Measurements from ENCODE around the gene ARID5B.
"Not testable (repeated sequence)": the region's sequence is repeated elsewhere in the genome, so short reads cannot be mapped to it uniquely, and the experiment has no call there.

Gene ARID5B, protein sequence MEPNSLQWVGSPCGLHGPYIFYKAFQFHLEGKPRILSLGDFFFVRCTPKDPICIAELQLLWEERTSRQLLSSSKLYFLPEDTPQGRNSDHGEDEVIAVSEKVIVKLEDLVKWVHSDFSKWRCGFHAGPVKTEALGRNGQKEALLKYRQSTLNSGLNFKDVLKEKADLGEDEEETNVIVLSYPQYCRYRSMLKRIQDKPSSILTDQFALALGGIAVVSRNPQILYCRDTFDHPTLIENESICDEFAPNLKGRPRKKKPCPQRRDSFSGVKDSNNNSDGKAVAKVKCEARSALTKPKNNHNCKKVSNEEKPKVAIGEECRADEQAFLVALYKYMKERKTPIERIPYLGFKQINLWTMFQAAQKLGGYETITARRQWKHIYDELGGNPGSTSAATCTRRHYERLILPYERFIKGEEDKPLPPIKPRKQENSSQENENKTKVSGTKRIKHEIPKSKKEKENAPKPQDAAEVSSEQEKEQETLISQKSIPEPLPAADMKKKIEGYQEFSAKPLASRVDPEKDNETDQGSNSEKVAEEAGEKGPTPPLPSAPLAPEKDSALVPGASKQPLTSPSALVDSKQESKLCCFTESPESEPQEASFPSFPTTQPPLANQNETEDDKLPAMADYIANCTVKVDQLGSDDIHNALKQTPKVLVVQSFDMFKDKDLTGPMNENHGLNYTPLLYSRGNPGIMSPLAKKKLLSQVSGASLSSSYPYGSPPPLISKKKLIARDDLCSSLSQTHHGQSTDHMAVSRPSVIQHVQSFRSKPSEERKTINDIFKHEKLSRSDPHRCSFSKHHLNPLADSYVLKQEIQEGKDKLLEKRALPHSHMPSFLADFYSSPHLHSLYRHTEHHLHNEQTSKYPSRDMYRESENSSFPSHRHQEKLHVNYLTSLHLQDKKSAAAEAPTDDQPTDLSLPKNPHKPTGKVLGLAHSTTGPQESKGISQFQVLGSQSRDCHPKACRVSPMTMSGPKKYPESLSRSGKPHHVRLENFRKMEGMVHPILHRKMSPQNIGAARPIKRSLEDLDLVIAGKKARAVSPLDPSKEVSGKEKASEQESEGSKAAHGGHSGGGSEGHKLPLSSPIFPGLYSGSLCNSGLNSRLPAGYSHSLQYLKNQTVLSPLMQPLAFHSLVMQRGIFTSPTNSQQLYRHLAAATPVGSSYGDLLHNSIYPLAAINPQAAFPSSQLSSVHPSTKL

DNA sequence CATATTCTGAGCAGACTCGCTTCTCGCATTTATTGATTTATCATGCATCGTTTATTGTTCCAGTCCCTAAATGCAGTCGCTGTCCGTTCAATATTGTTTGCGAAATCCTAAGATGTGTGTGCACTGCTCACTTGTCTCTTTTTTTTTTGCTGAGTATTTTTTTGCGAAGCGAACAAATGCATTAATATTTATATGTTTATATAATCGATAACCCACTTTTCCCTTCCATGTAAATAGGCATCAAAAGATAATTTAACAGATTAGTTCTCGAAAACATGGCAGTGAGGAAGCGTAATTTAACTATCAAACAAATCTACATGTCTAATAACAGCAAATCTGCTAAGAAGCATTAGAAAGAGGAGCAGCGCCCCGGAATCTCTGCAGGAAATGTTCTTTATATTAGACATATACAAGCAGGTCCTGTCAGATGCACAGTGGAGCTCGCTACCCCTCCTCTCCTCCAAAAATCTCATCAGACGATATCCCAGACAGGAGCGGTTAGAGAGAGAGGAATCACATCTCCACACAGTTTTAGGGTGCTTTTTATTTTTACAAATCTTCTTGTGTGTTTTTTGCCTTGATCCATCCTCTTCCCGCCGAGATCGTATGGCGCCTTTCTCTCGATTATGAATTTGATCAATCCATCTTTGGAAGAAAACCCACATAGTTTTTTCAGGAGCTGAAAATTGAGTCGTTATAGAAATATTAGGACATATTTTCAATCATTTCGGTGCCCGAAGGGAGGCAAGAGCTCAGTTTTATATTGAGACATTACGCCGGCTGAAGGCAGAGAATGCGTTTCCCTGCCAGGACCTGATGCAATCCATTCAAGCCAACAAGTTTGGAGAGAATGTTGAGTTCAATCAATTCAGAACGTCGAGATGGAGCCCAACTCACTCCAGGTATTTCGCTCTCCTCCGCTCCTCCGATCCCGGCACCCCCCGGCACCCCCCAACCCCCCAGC is at the start of gene ARID5B:
ARID5B (plus strand) TSS at position 871 of the 964 bp plus-strand sequence; CDS start at position 882, 11 bp downstream.
- DNase-seq, result no peak

DNA sequence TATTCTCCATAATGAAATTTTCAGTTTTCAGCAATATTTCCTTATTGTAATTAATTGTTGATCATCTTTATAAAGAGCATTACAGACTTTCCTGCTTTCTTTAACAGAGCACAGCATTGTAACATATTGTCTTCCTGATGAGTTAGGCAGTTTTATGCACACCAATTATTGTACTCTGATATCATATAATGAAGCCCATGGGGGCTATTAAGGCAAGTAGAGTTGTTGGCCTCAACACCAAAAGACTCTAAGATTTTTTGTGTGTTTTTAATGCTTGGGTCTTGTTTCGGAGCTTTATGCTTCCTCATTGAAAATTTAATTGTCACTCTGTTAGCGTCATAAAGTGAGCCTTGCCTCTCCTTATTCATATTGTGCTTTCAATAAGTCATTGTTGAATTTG is 49.2 kb upstream of the ARID5B start:
- DNase-seq, result no peak

DNA sequence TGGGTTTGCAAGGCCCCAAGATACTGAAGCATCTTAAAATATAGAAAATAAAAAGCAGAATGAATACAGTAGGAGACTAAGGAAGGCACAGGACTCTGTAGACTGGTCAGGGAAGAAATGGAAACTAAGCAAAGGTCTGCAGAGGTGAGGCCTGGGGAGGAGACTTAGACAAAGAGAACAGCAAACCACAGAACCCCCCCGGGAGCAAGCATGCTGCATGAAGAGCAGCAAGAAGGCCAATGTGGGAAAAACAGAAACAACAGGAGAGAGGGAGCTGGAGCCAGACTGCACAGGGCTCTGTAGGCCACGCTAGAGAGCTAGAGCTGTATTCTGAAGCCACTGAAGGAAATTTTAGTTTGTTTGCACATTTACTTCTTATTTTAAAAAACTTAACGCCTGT is 45.7 kb upstream of the ARID5B start:
- DNase-seq, result no peak

- no peak for DNase-seq
Observed at GRCh38 chr10:61857746-61858145, 43.8 kb upstream of the ARID5B start.

GRCh38 chr10:61859786-61860185 is 41.7 kb upstream of the ARID5B start:
- DNase-seq, result no peak

DNA sequence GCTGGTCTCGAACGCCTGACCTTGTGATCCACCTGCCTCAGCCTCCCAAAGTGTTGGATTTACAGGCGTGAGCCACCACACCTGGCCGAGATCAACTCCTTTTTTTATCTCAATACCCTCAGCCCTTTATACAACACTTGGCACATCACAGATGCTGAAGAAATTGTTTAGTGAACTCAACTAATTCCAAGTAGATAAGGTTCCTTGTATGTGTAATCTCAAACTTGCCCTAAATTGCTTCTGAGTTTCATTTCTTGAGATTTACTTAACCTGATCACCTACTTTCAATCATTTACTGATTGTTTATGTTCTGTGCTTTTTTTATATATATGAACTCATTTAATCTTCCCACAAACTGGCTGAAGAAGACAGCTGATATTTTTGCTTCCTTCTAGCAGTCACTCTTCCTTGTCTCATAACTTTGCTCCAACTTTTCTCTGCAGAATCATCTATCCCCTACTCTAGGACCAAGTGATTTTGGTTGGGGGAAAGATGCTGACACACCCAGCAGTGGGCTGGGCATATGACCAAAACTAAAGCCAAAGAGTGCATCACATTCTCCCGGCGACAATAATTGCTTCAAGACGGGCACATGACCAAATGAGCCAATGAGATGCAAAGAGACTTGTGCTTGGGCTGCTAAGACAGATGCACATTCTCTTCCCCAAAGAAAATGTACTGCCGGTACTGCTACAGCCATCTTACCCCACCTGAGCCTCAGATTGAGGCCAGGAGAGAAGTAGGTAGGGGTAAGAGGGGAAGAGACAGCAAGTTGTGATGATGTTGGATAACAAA is 40.3 kb upstream of the ARID5B start:
- no peak for DNase-seq

- DNase-seq, result no peak
Observed at GRCh38 chr10:61863981-61864380, 37.5 kb upstream of the ARID5B start.

DNA sequence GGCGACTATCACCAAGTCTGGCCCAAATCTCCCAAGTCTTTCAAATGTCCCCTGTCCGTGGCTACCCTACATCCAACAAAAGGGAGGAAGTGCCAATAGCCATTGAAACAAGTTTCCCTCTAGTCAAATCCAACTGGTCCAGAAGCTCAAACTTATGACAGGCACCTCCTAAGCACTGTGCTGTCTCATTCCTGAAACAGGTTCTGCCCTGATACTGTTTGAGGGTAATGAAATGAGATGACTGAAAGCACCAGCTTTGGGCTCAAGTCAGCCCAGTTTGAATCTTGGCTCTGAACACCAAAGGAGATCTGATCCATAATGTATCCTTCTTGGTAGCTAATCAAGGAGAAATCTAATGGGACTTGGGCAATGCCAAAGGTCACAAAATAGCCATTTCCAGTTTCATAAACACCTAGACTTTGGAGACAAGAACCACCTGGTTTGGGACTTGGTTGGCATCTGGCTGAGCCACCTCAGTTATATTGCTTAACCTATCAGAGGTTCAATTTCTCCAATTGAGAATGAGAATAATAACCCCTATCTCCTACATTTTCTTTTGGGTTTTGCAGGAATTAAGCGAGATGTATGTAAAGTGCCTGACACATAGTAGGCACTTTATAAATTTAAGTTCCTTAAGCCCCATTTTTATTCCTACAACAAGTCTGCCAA is 34.7 kb upstream of the ARID5B start:
- DNase-seq, result no peak

GRCh38 chr10:61867374-61867773 is 34.1 kb upstream of the ARID5B start:
- not testable (repeated sequence) for DNase-seq

DNA sequence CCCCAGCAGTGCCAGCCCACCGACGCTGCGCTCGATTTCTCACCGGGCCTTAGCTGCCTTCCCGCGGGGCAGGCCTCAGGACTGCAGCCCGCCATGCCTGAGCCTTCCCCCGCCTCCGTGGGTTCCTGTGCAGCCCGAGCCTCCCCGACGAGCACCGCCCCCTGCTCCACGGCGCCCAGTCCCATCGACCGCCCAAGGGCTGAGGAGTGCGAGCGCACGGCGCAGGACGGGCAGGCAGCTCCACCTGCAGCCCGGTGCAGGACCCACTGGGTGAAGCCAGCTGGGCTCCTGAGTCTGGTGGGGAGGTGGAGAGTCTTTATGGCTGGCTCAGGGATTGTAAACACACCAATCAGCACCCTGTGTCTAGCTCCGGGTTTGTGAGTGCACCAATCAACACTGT is 33.7 kb upstream of the ARID5B start:
- not testable (repeated sequence) for DNase-seq

GRCh38 chr10:61869041-61869675 is 32.3 kb upstream of the ARID5B start:
- DNase-seq, result no peak

DNA sequence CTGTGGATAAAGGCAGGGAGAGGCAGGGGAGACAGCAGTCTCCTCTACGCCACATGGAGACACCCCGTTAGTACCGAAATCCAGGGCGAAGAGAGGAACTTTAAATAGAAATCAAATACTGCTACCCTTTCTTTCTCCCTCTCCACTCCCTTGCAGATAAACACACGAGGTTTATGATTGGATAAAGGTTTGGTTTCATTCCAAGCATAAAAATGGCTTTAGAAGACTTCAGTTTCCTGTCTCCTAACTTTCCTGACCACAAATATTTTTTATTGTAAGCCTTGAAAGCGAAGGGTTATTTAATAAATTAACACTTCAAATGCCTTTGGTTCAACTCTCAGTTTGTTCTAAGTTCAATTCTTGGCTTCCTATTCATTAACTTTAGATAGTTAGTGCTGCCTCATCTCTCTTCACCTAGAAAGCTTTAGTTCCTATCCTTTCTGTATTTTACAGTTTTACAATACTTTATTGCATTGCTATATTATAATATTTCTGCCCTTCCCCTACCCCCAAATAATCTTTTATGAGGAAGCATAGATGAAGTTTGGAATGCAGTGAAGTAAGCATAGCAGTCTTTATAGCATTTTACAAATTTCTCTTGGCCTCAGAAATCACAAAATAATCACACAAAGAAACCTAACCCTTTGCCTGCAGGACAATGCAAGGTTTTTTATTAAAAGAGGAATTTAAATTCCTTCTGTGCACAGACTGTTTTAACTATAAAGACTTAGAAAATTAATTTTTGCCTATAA is 31.5 kb upstream of the ARID5B start:
- no peak for DNase-seq

DNA sequence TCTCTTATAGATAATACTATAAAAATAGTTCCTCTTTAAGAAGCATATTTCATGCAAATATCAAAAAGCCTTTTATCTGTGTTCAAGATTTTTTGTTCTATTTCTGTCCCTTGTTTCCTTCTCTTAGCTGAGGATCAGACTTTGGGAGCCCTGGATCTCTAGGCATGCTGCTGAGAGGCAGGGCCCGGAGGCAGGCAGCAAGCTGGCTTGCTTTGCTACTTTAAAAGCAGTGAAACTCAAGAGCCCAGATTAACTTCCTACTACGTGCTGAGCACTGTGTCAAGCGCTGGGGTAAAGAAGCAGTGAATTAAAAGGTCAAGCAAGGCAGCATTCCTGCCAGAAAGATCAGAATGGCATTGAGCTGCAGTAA is 31.0 kb upstream of the ARID5B start:
- DNase-seq, result no peak

DNA sequence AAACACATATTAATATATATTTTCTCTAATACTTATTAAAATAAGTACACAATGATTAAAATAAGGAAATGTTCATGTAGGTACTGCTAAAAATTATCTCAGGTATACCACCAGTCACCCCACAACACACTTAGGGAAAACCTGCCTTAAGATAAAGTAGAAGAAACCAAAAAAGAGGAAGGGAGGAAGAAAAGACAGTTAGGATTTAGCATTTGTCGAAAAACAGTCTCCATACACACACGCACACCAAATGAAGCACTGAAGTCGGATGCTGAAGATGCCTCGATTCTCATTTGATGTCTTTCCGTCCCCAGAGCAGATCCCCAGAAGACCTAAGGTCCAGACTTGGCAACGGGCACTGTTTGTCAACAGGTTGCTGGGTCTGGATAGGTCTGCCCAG is 30.0 kb upstream of the ARID5B start:
- no peak for DNase-seq

DNA sequence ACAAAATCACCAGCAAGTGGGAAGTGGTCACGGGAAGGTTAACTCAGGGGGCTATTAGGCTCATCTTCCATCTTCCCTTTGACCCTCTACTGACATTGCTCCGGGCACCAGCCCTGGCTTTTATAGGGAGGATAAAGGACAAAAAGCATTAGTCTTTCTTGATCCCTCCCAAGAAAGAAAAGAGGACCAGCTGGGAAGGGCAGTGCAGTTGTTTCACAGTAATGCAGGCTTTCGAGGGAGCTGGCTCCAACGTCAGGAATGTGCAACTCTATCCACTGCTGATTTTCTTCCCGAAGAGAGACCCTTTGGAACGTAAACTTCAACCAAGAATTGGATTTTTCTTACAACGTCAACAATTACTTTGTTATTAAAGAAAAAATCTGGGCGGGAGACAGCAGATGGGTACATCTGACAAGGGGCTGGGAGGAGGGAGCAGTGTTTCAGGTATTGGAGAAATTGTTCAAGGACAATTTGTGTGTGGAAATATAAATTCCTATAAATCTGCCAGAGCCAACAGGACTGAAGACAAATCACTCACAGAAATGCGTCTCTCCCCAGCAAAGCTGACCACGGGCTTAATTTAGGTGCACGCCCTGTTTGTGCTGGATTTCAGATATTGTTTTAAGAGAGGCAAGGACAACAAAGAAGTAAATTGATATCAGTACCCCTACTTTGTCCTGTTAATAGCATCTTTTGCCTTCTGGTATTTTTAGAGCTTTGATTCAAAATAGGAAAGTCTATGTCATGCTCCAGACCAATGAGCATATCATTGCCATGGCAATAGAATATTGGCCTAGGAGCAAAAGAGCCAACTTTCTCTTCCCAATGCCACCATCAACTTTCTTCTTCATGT is 23.4 kb upstream of the ARID5B start:
- no peak for DNase-seq

DNA sequence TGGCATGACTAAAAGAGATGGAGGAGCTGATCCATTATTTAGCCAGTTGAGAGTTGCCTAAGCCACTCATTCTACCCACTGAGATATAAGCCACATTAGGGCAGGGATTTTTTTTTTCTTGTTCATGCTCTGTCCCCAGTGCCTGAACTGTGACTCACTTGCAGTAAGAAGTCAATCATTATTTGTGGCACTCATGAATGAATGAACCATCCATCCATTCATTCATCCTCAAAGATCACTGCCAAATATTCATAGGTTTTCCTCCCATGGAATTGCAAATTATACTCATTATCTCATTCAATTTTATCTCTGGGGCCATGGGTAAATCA is 22.8 kb upstream of the ARID5B start:
- no peak for DNase-seq

- DNase-seq, result no peak
Observed at GRCh38 chr10:61882621-61883370, 18.7 kb upstream of the ARID5B start.

Data from SHP77 treated with DMSO at 0.1 percent for 48 hours (cell line).